H1 (cell line): ENCODE data around the gene ZNF92. TPM values are rescaled to one million over a fixed set of nuclear protein-coding genes. Genes with fewer than 3 reads are reported as not detected.

Experiments
- CTCF ChIA-PET: fragments of 300-600 bp; sonication (Branson Sonifier 250); formaldehyde crosslinking; loops from one replicate; lab custom pipeline; 2021; ENCODE audit not compliant: partially characterized antibody; lab: Charles Lee
- POLR2A ChIA-PET: fragments of 300-600 bp; sonication (Branson Sonifier 250); formaldehyde crosslinking; loops from one replicate; lab custom pipeline; 2021; ENCODE audit warnings: inconsistent platforms; ENCODE audit not compliant: partially characterized antibody; lab: Charles Lee
- DNase-seq, 2 experiments: peaks; one replicate each; pipeline versions ENCODE4 v3.0.0 to v3.0.0-alpha.2; 2010 to 2022; ENCODE audit warnings: low spot score in 2 of 2, low read depth in 1 of 2, mixed read lengths in 1 of 2
- FAIRE-seq: peaks from 2 replicates; lab custom pipeline; 2011; peaks lifted over from hg19 to GRCh38; lab: Jason Lieb, UNC
- H2AFZ ChIP-seq: 2 replicates; pipeline ENCODE4 v1.8.1; 2012; ENCODE audit warnings: low read length, inconsistent platforms
- H2AK5ac ChIP-seq: 2 replicates; pipeline ENCODE4 v1.6.1; 2013; ENCODE audit warnings: low read depth, low read length
- H2BK120ac ChIP-seq: replicated peaks from 2 replicates; pipeline ENCODE3; 2013; ENCODE audit warnings: low read depth, low read length, inconsistent platforms
- H2BK12ac ChIP-seq: 2 replicates; pipeline ENCODE4 v1.6.1; 2013; ENCODE audit warnings: low read depth, low read length
- H2BK15ac ChIP-seq: 2 replicates; pipeline ENCODE4 v1.6.1; 2013; ENCODE audit warnings: low read length
- H2BK20ac ChIP-seq: 2 replicates; pipeline ENCODE4 v1.6.1; 2013; ENCODE audit warnings: low read length
- H2BK5ac ChIP-seq: 2 replicates; pipeline ENCODE4 v1.6.1; 2013; ENCODE audit warnings: low read depth, low read length
- H3K14ac ChIP-seq: 2 replicates; pipeline ENCODE4 v1.6.1; 2013; ENCODE audit warnings: inconsistent platforms; ENCODE audit not compliant: insufficient read length
- H3K18ac ChIP-seq: 2 replicates; pipeline ENCODE4 v1.6.1; 2013; ENCODE audit warnings: low read length; ENCODE audit errors: extremely low read depth
- H3K23ac ChIP-seq: 2 replicates; pipeline ENCODE4 v1.6.1; 2013; ENCODE audit warnings: inconsistent platforms; ENCODE audit not compliant: insufficient read length
- H3K23me2 ChIP-seq: 2 replicates; pipeline ENCODE4 v1.6.1; 2013; ENCODE audit warnings: low read depth, low read length
- H3K27ac ChIP-seq: 2 replicates; pipeline ENCODE4 v1.6.1; 2011; ENCODE audit warnings: low read depth, low read length, inconsistent platforms
- H3K27me3 ChIP-seq, 4 experiments: replicated peaks in 1 of 4; 1 replicate in 1 of 4; 2 replicates in 3 of 4; pipeline versions ENCODE4 v1.6.1 to v1.8.1; 2011 to 2013; ENCODE audit warnings: low read length in 3 of 4, mild to moderate bottlenecking in 3 of 4, inconsistent platforms in 2 of 4, mixed read lengths in 2 of 4, moderate library complexity in 1 of 4; ENCODE audit not compliant: control insufficient read depth in 3 of 4, insufficient read depth in 3 of 4; ENCODE audit errors: extremely low read depth in 1 of 4
- H3K36me3 ChIP-seq, 4 experiments: 2 replicates each; pipeline versions ENCODE4 v1.6.1 to v1.8.1; 2011 to 2013; ENCODE audit warnings: mild to moderate bottlenecking in 4 of 4, low read length in 3 of 4, moderate library complexity in 2 of 4, control low read depth in 1 of 4, inconsistent platforms in 1 of 4; ENCODE audit not compliant: insufficient read depth in 4 of 4, control insufficient read depth in 2 of 4
- H3K4ac ChIP-seq: replicated peaks from 2 replicates; pipeline ENCODE3; 2013; ENCODE audit warnings: low read length, low read depth, mixed read lengths, inconsistent platforms; ENCODE audit not compliant: insufficient read length
- H3K4me1 ChIP-seq, 4 experiments: replicated peaks in 1 of 4; 1 replicate in 1 of 4; 2 replicates in 3 of 4; pipeline versions ENCODE4 v1.6.1 to v1.8.1; 2011 to 2013; ENCODE audit warnings: low read length in 3 of 4, inconsistent platforms in 2 of 4, mixed read lengths in 1 of 4; ENCODE audit not compliant: insufficient read depth in 4 of 4, control insufficient read depth in 3 of 4
- H3K4me2 ChIP-seq, 2 experiments: 2 replicates each; pipeline versions ENCODE4 v1.6.1 to v1.8.1; 2011 to 2013; ENCODE audit warnings: low read depth in 2 of 2, low read length in 2 of 2, control low read depth in 1 of 2, inconsistent platforms in 1 of 2, mild to moderate bottlenecking in 1 of 2; ENCODE audit not compliant: insufficient read depth in 1 of 2
- H3K4me3 ChIP-seq, 4 experiments: fragments of 200-600, 300-600 bp in 1 of 4; sonication (generic), shearing (Covaris generic), sonication (Bioruptor Twin) in 1 of 4; 2 replicates each; pipeline versions ENCODE4 v1.5.1 to v1.8.1; 2011 to 2016; ENCODE audit warnings: low read length in 4 of 4, low read depth in 3 of 4, control low read depth in 2 of 4, inconsistent platforms in 2 of 4, mild to moderate bottlenecking in 2 of 4, mixed read lengths in 1 of 4, moderate library complexity in 1 of 4; ENCODE audit not compliant: insufficient read depth in 2 of 4; ENCODE audit errors: extremely low read depth in 1 of 4
- H3K56ac ChIP-seq: replicated peaks from 2 replicates; pipeline ENCODE3; 2013; ENCODE audit warnings: low read depth, mild to moderate bottlenecking, mixed read lengths, low read length, inconsistent platforms; ENCODE audit not compliant: insufficient read length
- H3K79me1 ChIP-seq: 2 replicates; pipeline ENCODE4 v1.6.1; 2013; ENCODE audit warnings: low read depth, low read length, control low read depth
- H3K79me2 ChIP-seq, 2 experiments: 2 replicates each; pipeline versions ENCODE4 v1.6.1 to v1.8.1; 2012 to 2013; ENCODE audit warnings: low read length in 2 of 2, mild to moderate bottlenecking in 2 of 2, inconsistent platforms in 1 of 2; ENCODE audit not compliant: insufficient read depth in 2 of 2, control insufficient read depth in 1 of 2
- H3K9ac ChIP-seq, 4 experiments: replicated peaks in 1 of 4; 1 replicate in 1 of 4; 2 replicates in 3 of 4; pipeline versions ENCODE4 v1.6.1 to v1.8.1; 2011 to 2013; ENCODE audit warnings: low read depth in 3 of 4, low read length in 3 of 4, control low read depth in 2 of 4, mild to moderate bottlenecking in 2 of 4, moderate library complexity in 2 of 4, inconsistent platforms in 1 of 4; ENCODE audit errors: extremely low read depth in 1 of 4
- H3K9me3 ChIP-seq, 2 experiments: 2 replicates each; pipeline versions ENCODE4 v1.6.1 to v1.8.1; 2012 to 2013; ENCODE audit warnings: mild to moderate bottlenecking in 2 of 2, moderate library complexity in 2 of 2, control low read depth in 1 of 2, inconsistent platforms in 1 of 2, low read depth in 1 of 2, low read length in 1 of 2, mixed read lengths in 1 of 2; ENCODE audit not compliant: insufficient read depth in 2 of 2
- H4K20me1 ChIP-seq, 2 experiments: replicated peaks in 1 of 2; 2 replicates each; pipeline versions ENCODE3 to v1.8.1; 2011 to 2013; ENCODE audit warnings: inconsistent platforms in 2 of 2, low read length in 2 of 2, mild to moderate bottlenecking in 1 of 2; ENCODE audit not compliant: insufficient read depth in 2 of 2, control insufficient read depth in 1 of 2
- H4K5ac ChIP-seq: 2 replicates; pipeline ENCODE4 v1.6.1; 2013; ENCODE audit warnings: low read length, low read depth, mixed read lengths, inconsistent platforms; ENCODE audit not compliant: insufficient read length
- H4K8ac ChIP-seq: 2 replicates; pipeline ENCODE4 v1.8.0; 2013; ENCODE audit warnings: mild to moderate bottlenecking, moderate library complexity, low read length, inconsistent platforms; ENCODE audit not compliant: insufficient read depth; ENCODE audit errors: extremely low read depth
- H4K91ac ChIP-seq: replicated peaks from 2 replicates; pipeline ENCODE3; 2013; ENCODE audit warnings: low read length, mixed read lengths, inconsistent platforms; ENCODE audit not compliant: insufficient read length
- KDM1A ChIP-seq: fragments of 200-600, 300-600 bp; sonication (generic); IDR thresholded peaks from 2 replicates; pipeline ENCODE4 v1.7.1; 2016; ENCODE audit warnings: mild to moderate bottlenecking, low read length, borderline replicate concordance
- KDM4A ChIP-seq: IDR thresholded peaks from one replicate; pipeline ENCODE4 v1.7.1; 2012; ENCODE audit warnings: low read depth, mild to moderate bottlenecking, moderate library complexity, low read length, inconsistent platforms; ENCODE audit not compliant: severe bottlenecking
- KDM5A ChIP-seq: fragments of 200-600 bp; IDR thresholded peaks from 2 replicates; pipeline ENCODE4 v1.7.1; 2012; ENCODE audit warnings: mild to moderate bottlenecking, low read length, inconsistent platforms, mixed read lengths
- NRF1 ChIP-seq: IDR thresholded peaks from 2 replicates; pipeline ENCODE4 v1.6.1; 2011; ENCODE audit warnings: mild to moderate bottlenecking, low read depth, low read length, improper control_type of control experiment
- POLR2AphosphoS5 ChIP-seq: IDR thresholded peaks from 2 replicates; pipeline ENCODE4 v1.6.1; 2011; ENCODE audit warnings: low read depth, low read length
- TAF1 ChIP-seq: IDR thresholded peaks from 2 replicates; pipeline ENCODE4 v1.6.1; 2011; ENCODE audit warnings: mild to moderate bottlenecking, low read depth, low read length
- TAF7 ChIP-seq: optimal IDR thresholded peaks from 2 replicates; pipeline ENCODE3; 2011; ENCODE audit warnings: low read depth, mild to moderate bottlenecking, inconsistent platforms, low read length, moderate library complexity, borderline replicate concordance
- TCF12 ChIP-seq: IDR thresholded peaks from 2 replicates; pipeline ENCODE4 v1.6.1; 2011; ENCODE audit warnings: low read depth, mild to moderate bottlenecking, low read length
- YY1 ChIP-seq: IDR thresholded peaks from 2 replicates; pipeline ENCODE4 v1.6.1; 2011; ENCODE audit warnings: low read depth, mild to moderate bottlenecking, low read length
- WGBS, 2 experiments: shearing (Covaris generic) in 1 of 2; methylation state at CpG; one replicate each; pipeline versions ENCODE4 v1.1.6 to v1.1.7; 2013 to 2015; ENCODE audit warnings: low lambda C conversion rate in 2 of 2, mixed read lengths in 2 of 2, inconsistent platforms in 1 of 2, low coverage in 1 of 2, missing lambda C conversion rate in 1 of 2; ENCODE audit not compliant: insufficient replicate concordance in 2 of 2, insufficient coverage in 1 of 2, insufficient read length in 1 of 2; ENCODE audit errors: extremely low coverage in 1 of 2, missing lambda C conversion rate in 1 of 2; 5-methylcytosine and 5-hydroxymethylcytosine counted together
- long read RNA-seq, 2 experiments: library from RNA in 1 of 2; library from capped mRNA in 1 of 2; stranded (forward); transcript quantifications; one replicate each; pipeline ENCODE4 v2.0.0, GENCODE V29; 2021; ENCODE audit warnings: inconsistent platforms in 1 of 2
- polyA minus RNA-seq, 3 experiments: library from RNA; depleted of rRNA, polyadenylated mRNA; stranded (reverse); fragments of >200 nt; gene quantifications; 1 replicate in 2 of 3; 2 replicates in 1 of 3; pipeline ENCODE4 v1.2.3, GENCODE V29; 2011
- polyA plus RNA-seq, 7 experiments: library from polyadenylated mRNA; depleted of rRNA in 3 of 7; stranded (reverse) in 5 of 7; unstranded in 2 of 7; fragments of >200 nt in 5 of 7; fragments of 200-250 nt in 2 of 7; gene quantifications; 1 replicate in 5 of 7; 2 replicates in 1 of 7; 4 replicates in 1 of 7; pipeline versions ENCODE4 v1.2.1 to v1.2.3, GENCODE V29; 2011 to 2013; ENCODE audit warnings: missing spikeins in 2 of 7, mixed read lengths in 2 of 7
- total RNA-seq: library from RNA; stranded (reverse); fragmentation: NEBNext Ultra II Directional; extraction: Animal tissue kit (Norgen Biotek cat#: 25700); gene quantifications from 2 replicates; pipeline ENCODE4 v1.2.1, GENCODE V29; 2021

The ZNF92 gene
- 38.0 and 39.8 TPM in 2 replicates for total RNA-seq
- polyA plus RNA-seq (2011; rRNA removed) = 1.5 and 2.8 TPM in 2 replicates
- 5.7 TPM for polyA plus RNA-seq (2011; cell fraction: cytosol; rRNA removed)
- polyA plus RNA-seq (2011; cell fraction: nucleus; rRNA removed) = 5.0 TPM
- 6.9 to 12.5 TPM (median 8.1 TPM) in 4 replicates for polyA plus RNA-seq (2012, experiment 1 of 2)
- polyA plus RNA-seq (2012, experiment 2 of 2) = 0.87 TPM
- 28.1 TPM for polyA plus RNA-seq (2013, experiment 1 of 2)
- polyA plus RNA-seq (2013, experiment 2 of 2) = 25.6 TPM
- 18.8 and 19.6 TPM in 2 replicates for polyA minus RNA-seq (2011; rRNA and poly(A)+ RNA removed)
- 11.8 TPM for polyA minus RNA-seq (2011; cell fraction: cytosol; rRNA and poly(A)+ RNA removed)
- polyA minus RNA-seq (2011; cell fraction: nucleus; rRNA and poly(A)+ RNA removed) = 60.4 TPM
- long read RNA-seq, experiment 1, partial matches to known transcripts = 20 of 30 reads
- long read RNA-seq, experiment 1, other reads (novel, unspliced or antisense) = 1 of 30 reads
- long read RNA-seq, experiment 2, transcript ZNF92-201 (4 exons, 3,210 nt) = major isoform, 5 of 12 reads
- long read RNA-seq, experiment 2, partial matches to known transcripts = 0 of 12 reads
- long read RNA-seq, experiment 2, other reads (novel, unspliced or antisense) = 0 of 12 reads

DNA sequence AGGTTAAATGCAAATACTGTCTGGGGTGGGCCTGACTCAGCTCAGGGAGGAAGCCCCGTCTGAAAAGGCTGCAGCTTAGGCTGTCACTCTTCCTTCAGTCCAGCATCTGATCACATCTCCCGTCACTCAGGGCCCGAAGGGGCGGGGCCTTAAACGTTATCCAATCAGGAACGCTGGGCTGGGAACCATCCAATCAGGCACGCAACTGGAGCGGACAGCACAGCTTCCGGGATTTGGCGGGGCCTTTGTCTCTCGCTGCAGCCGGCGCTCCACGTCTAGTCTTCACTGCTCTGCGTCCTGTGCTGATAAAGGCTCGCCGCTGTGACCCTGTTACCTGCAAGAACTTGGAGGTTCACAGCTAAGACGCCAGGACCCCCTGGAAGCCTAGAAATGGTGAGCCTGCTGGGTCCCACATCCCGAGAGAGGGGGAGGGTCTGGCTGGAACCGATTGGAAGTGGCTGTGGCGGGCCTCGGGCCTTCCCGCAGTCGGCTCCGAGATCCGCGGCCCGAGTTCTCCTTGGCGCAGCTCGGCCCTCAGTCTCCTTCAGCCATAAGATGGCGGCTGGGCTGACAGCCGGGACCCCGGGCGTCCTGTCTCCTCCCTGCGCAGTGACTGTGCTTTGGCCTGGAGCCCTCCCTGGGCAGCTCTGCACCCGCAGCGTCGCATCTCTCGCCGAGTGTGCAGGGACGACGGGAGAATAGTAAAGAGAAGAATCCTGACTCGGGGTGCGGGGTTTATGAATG lies at the start of gene ZNF92:
TSS of gene ZNF92 (plus strand) at position 248 of the 744 bp plus-strand sequence. CDS start at position 391, 143 bp downstream.
- DNase-seq (peak; percentile 93 to 98), FAIRE-seq (peak; percentile 84)
- Histone ChIP-seq H4K8ac (peak within 1 kb of the TSS; percentile 99), H2AFZ (0 out of 2 replicates have a peak within 1 kb of the TSS, but pooled peaks have one; percentile 16), H3K4ac (peak within 1 kb of the TSS; percentile 66), H2BK20ac (no peak within 1 kb of the TSS), H2BK12ac (no peak within 1 kb of the TSS), H2BK15ac (no peak within 1 kb of the TSS; the same call in 1 of the 2 replicates), H3K4me2 (peak within 1 kb of the TSS; percentile 60 to 81), H3K4me3 (peak within 1 kb of the TSS; percentile 89 to 93 (median 92)), H3K14ac (peak within 1 kb of the TSS; percentile 40), H2BK120ac (no peak within 1 kb of the TSS), H3K9me3 (no peaks in the 10 kb centered on the region), H3K79me1 (no peaks in the 10 kb centered on the region; the same call in 1 of the 2 replicates), H3K18ac (peak within 1 kb of the TSS; percentile 86), H3K79me2 (peaks cover 6 to 46% of the 10 kb centered on the region in 2 experiments; a peak in 3 of 4 replicates), H2BK5ac (peak within 1 kb of the TSS; percentile 82; the same call in 1 of the 2 replicates), H4K91ac (peak within 1 kb of the TSS; percentile 65), H3K23me2 (no peaks in the 10 kb centered on the region; the same call in 1 of the 2 replicates), H2AK5ac (no peak within 1 kb of the TSS), H3K27ac (peak within 1 kb of the TSS; percentile 98), H3K23ac (no peak within 1 kb of the TSS), H3K36me3 (peaks cover 0 to 12% (median 3%) of the 10 kb centered on the region in 4 experiments; a peak in 2 of 8 replicates), H3K27me3 (no peaks in the 10 kb centered on the region), H3K4me1 (peaks cover 0 to 2% (median 0%) of the 10 kb centered on the region in 4 experiments; a peak in 1 of 7 replicates), H3K9ac (peak within 1 kb of the TSS; percentile 88 to 95 (median 92)), H4K5ac (peak within 1 kb of the TSS; percentile 81), H3K56ac (peak within 1 kb of the TSS; percentile 94), H4K20me1 (peaks cover 0 to 4% of the 10 kb centered on the region in 2 experiments)
- POLR2A ChIA-PET = interaction anchor here (0.5 to 4.2 kb wide), 14 partner anchors 10 to 367 kb away, joined by 3 to 43 read pairs (median 4); partner anchors contain the start of gene ERV3-1
- CTCF ChIA-PET = interaction anchor here (0.6 to 1.1 kb wide), 3 partner anchors 65 to 467 kb away, joined by 3 to 4 read pairs (median 3); no protein-coding TSS in a partner anchor
- 2% methylated on average over 39 of the region's 44 CpGs; no CpG with 5 or more reads in 1 of the 2 experiments for whole genome bisulfite sequencing, 2 experiments
- TF ChIP-seq YY1 (peak; percentile 90), POLR2AphosphoS5 (peak; percentile 98), NRF1 (no peak), KDM4A (peak; percentile 44), TAF1 (peak; percentile 99), KDM1A (no peak), KDM5A (0 out of 2 replicates have a peak, but pooled peaks have one; percentile 37), TAF7 (peak; percentile 95), TCF12 (no peak)
